Mesendoderm (in vitro differentiated cells): ENCODE measurements around the gene PABPC1L.
"Not testable (repeated sequence)": the region's sequence is repeated elsewhere in the genome, so short reads cannot be mapped to it uniquely, and the experiment has no call there.

Experiments used
- DNase-seq: peaks from one replicate; pipeline ENCODE4 v3.0.0; 2013
- H2AK5ac ChIP-seq: 2 replicates; pipeline ENCODE4 v1.6.1; 2013; ENCODE audit warnings: low read length, inconsistent platforms
- H2BK120ac ChIP-seq: 2 replicates; pipeline ENCODE4 v1.6.1; 2013; ENCODE audit warnings: low read depth, mild to moderate bottlenecking, low read length, moderate library complexity, mixed read lengths
- H2BK15ac ChIP-seq: replicated peaks from 2 replicates; pipeline ENCODE4 v1.6.1; 2013; ENCODE audit warnings: low read depth, mild to moderate bottlenecking, moderate library complexity
- H2BK5ac ChIP-seq: 2 replicates; pipeline ENCODE4 v1.6.1; 2013; ENCODE audit warnings: low read length, inconsistent platforms
- H3K18ac ChIP-seq: 2 replicates; pipeline ENCODE4 v1.6.1; 2013; ENCODE audit warnings: mild to moderate bottlenecking, low read length, mixed read lengths
- H3K23ac ChIP-seq: one replicate; pipeline ENCODE4 v1.6.1; 2013; ENCODE audit warnings: low read length
- H3K27ac ChIP-seq: 2 replicates; pipeline ENCODE4 v1.5.1; 2013; ENCODE audit warnings: low read depth, mild to moderate bottlenecking, inconsistent platforms, low read length, moderate library complexity
- H3K27me3 ChIP-seq: 2 replicates; pipeline ENCODE4 v1.6.1; 2013; ENCODE audit warnings: low read length, control low read depth, mild to moderate bottlenecking, inconsistent platforms; ENCODE audit not compliant: insufficient read depth, poor library complexity
- H3K36me3 ChIP-seq: 2 replicates; pipeline ENCODE4 v1.6.1; 2013; ENCODE audit warnings: low read length, inconsistent platforms; ENCODE audit not compliant: control insufficient read depth, insufficient read depth
- H3K4ac ChIP-seq: one replicate; pipeline ENCODE4 v1.6.1; 2013; ENCODE audit warnings: low read depth, mild to moderate bottlenecking, low read length, moderate library complexity
- H3K4me1 ChIP-seq: 2 replicates; pipeline ENCODE4 v1.6.1; 2013; ENCODE audit warnings: low read depth, low read length, inconsistent platforms; ENCODE audit not compliant: control insufficient read depth
- H3K4me2 ChIP-seq: 2 replicates; pipeline ENCODE4 v1.6.1; 2013; ENCODE audit warnings: low read length
- H3K4me3 ChIP-seq: 2 replicates; pipeline ENCODE4 v1.5.1; 2013; ENCODE audit warnings: mild to moderate bottlenecking, low read length
- H3K56ac ChIP-seq: one replicate; pipeline ENCODE4 v1.6.1; 2013; ENCODE audit warnings: low read length
- H3K79me1 ChIP-seq: 2 replicates; pipeline ENCODE4 v1.6.1; 2013; ENCODE audit warnings: low read length, inconsistent platforms
- H3K79me2 ChIP-seq: 2 replicates; pipeline ENCODE4 v1.6.1; 2013; ENCODE audit warnings: mild to moderate bottlenecking, low read length; ENCODE audit not compliant: control insufficient read depth, insufficient read depth
- H3K9ac ChIP-seq: 2 replicates; pipeline ENCODE4 v1.6.1; 2013; ENCODE audit warnings: low read length, inconsistent platforms
- H4K5ac ChIP-seq: one replicate; pipeline ENCODE4 v1.6.1; 2013; ENCODE audit warnings: low read length
- H4K8ac ChIP-seq: one replicate; pipeline ENCODE4 v1.6.1; 2013; ENCODE audit warnings: low read depth, mild to moderate bottlenecking, control low read depth, low read length, moderate library complexity
- WGBS: extraction: QIAGEN DNeasy Blood & Tissue Kit; methylation state at CpG from one replicate; pipeline ENCODE4 v1.1.7; 2013; ENCODE audit warnings: low lambda C conversion rate, missing lambda C conversion rate; ENCODE audit not compliant: insufficient coverage; ENCODE audit errors: extremely low coverage; 5-methylcytosine and 5-hydroxymethylcytosine counted together

PABPC1L gene

DNA sequence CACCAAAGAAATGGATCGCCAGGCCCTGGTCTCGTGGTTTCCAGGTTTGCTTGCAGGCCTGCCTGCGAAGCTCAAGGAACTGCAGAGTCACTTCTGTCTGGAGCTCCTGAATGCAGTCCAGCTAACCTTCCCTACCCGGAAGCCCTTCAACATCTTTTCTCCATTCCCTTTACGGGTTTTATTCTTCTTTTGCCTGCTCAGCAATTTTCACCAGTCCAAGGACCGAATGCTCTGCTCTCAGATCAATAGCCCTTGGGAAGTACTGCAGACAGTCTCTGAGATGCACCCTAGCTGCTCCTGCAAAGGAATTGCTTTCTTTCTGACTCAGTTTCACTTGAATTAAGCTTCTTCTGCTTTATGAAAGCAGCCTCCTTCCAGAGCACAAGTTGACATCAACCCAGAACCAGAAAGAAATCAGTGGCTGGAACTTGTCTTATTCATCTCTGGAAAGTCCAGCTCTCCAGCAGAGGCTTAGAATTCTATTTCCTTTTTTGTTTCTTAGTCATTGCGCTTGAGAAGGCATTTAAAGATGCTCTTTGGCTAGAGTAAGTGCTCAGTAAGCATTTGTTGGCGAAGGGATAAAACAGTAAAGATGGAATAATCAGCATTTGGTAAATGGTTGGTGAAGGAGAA lies 43.0 kb upstream of the PABPC1L start:
- no peak overlapping the region for H3K56ac ChIP-seq
- no peaks in the 10 kb centered on the region for H3K36me3 ChIP-seq
- H3K23ac ChIP-seq: no peak overlapping the region
- no peak overlapping the region for H3K4me2 ChIP-seq
- no peak overlapping the region for H2AK5ac ChIP-seq
- H4K5ac ChIP-seq: no peak overlapping the region
- no peak overlapping the region for H3K4me3 ChIP-seq
- no peak overlapping the region for H2BK120ac ChIP-seq
- no peak for DNase-seq
- H2BK15ac ChIP-seq: no peak overlapping the region
- no peak overlapping the region for H3K4ac ChIP-seq
- no peaks in the 10 kb centered on the region for H3K79me1 ChIP-seq
- H3K79me2 ChIP-seq: no peaks in the 10 kb centered on the region
- H3K27me3 ChIP-seq: no peaks in the 10 kb centered on the region
- H4K8ac ChIP-seq: no peak overlapping the region
- no CpG with 5 or more reads among the region's 8 CpGs for WGBS
- H3K4me1 ChIP-seq: no peaks in the 10 kb centered on the region
- no peak overlapping the region for H3K27ac ChIP-seq
- no peak overlapping the region for H3K9ac ChIP-seq
- H3K18ac ChIP-seq: no peak overlapping the region
- H2BK5ac ChIP-seq: no peak overlapping the region

DNA sequence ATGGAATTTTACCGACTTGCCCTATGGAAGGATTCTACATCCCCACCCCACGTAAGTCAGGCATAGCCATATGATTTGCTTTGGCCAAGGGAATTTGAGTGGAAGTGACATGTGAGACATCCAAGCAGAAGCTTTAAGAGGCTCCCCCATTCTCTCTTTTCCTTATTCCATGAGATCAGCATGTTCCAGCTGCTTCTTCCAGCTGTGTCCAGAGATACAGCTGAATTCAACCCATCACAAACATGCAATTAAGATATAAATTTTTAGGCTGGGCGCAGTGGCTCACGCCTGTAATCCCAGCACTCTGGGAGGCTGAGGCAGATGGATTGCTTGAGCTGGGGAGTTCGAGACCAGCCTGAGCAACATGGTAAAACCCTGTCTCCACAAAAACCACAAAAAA lies 40.4 kb upstream of the PABPC1L start:
- Histone ChIP-seq H3K23ac (no peak overlapping the region), H3K79me1 (no peaks in the 10 kb centered on the region), H3K9ac (no peak overlapping the region), H2BK120ac (no peak overlapping the region), H3K27ac (no peak overlapping the region), H3K79me2 (no peaks in the 10 kb centered on the region), H3K4me3 (no peak overlapping the region), H3K4ac (no peak overlapping the region), H3K18ac (no peak overlapping the region), H3K4me1 (no peaks in the 10 kb centered on the region), H3K27me3 (no peaks in the 10 kb centered on the region), H4K8ac (no peak overlapping the region), H2BK5ac (no peak overlapping the region), H3K4me2 (no peak overlapping the region), H3K36me3 (no peaks in the 10 kb centered on the region), H2AK5ac (no peak overlapping the region), H2BK15ac (no peak overlapping the region), H3K56ac (no peak overlapping the region), H4K5ac (no peak overlapping the region)
- no CpG with 5 or more reads among the region's 5 CpGs for WGBS
- DNase-seq: no peak

DNA sequence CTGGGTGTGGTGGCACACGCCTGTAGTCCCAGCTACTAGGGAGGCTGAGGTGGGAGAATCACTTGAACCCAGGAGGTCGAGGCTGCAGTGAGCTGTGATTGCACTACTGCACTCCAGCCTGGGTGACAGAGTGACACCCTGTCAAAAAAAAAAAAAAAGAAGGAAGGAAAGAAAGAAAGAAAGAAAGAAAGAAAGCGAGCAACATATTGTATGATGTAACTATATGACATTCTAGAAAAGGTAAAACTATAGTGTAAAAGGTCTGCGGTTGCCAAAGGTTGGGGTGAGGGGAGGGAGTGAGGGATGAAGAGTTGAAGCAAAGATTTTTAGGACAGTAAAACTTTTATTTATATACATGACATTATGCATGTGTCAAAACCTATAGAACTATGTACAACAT lies 27.5 kb upstream of the PABPC1L start:
- not testable (repeated sequence) for H3K36me3 ChIP-seq, H3K4me3 ChIP-seq, H3K27me3 ChIP-seq, H3K4ac ChIP-seq, H2BK5ac ChIP-seq, H3K56ac ChIP-seq, H3K23ac ChIP-seq, H3K27ac ChIP-seq, H3K4me1 ChIP-seq, H2AK5ac ChIP-seq, H4K8ac ChIP-seq, H3K79me1 ChIP-seq, H3K18ac ChIP-seq, H2BK120ac ChIP-seq, DNase-seq, H2BK15ac ChIP-seq, H3K4me2 ChIP-seq, H4K5ac ChIP-seq, H3K9ac ChIP-seq
- peaks cover 17% of the 10 kb centered on the region for H3K79me2 ChIP-seq
- WGBS: no CpG with 5 or more reads among the region's 4 CpGs

- Histone ChIP-seq H4K8ac (no peak overlapping the region), H3K18ac (no peak overlapping the region), H3K4me3 (no peak overlapping the region), H3K36me3 (no peaks in the 10 kb centered on the region), H4K5ac (no peak overlapping the region), H3K23ac (no peak overlapping the region), H3K56ac (no peak overlapping the region), H3K27me3 (no peaks in the 10 kb centered on the region), H2BK5ac (no peak overlapping the region), H3K9ac (no peak overlapping the region), H3K4me2 (no peak overlapping the region), H3K27ac (no peak overlapping the region), H2AK5ac (no peak overlapping the region), H2BK120ac (no peak overlapping the region), H3K4me1 (peaks cover 2% of the 10 kb centered on the region), H3K79me1 (peaks cover 1% of the 10 kb centered on the region), H3K4ac (no peak overlapping the region), H3K79me2 (peaks cover 27% of the 10 kb centered on the region), H2BK15ac (no peak overlapping the region)
- DNase-seq: no peak
- WGBS: no CpG with 5 or more reads among the region's 7 CpGs
These were observed 26.5 kb upstream of the PABPC1L start for GRCh38 chr20:44883214-44883902.

- H3K27me3 ChIP-seq: no peaks in the 10 kb centered on the region
- no peak overlapping the region for H3K23ac ChIP-seq
- H3K36me3 ChIP-seq: no peaks in the 10 kb centered on the region
- no peak overlapping the region for H4K8ac ChIP-seq
- no peak overlapping the region for H2BK15ac ChIP-seq
- H3K18ac ChIP-seq: no peak overlapping the region
- peak overlapping the region; percentile 68 for H3K56ac ChIP-seq
- peak overlapping the region; percentile 10 for H3K4me3 ChIP-seq
- H3K4ac ChIP-seq: no peak overlapping the region
- H3K79me1 ChIP-seq: peaks cover 1% of the 10 kb centered on the region
- no CpG with 5 or more reads among the region's 14 CpGs for WGBS
- no peak for DNase-seq
- no peak overlapping the region for H2AK5ac ChIP-seq
- H3K79me2 ChIP-seq: peaks cover 41% of the 10 kb centered on the region
- no peak overlapping the region for H3K27ac ChIP-seq
- peak overlapping the region; percentile 71 for H3K9ac ChIP-seq
- H4K5ac ChIP-seq: no peak overlapping the region
- H3K4me2 ChIP-seq: peak overlapping the region; percentile 47
- H2BK120ac ChIP-seq: no peak overlapping the region
- H2BK5ac ChIP-seq: no peak overlapping the region
- peaks cover 2% of the 10 kb centered on the region for H3K4me1 ChIP-seq
These were observed 24.9 kb upstream of the PABPC1L start for GRCh38 chr20:44884907-44885391.
